Measurements from ENCODE around the gene PTCHD4.

Gene PTCHD4

DNA sequence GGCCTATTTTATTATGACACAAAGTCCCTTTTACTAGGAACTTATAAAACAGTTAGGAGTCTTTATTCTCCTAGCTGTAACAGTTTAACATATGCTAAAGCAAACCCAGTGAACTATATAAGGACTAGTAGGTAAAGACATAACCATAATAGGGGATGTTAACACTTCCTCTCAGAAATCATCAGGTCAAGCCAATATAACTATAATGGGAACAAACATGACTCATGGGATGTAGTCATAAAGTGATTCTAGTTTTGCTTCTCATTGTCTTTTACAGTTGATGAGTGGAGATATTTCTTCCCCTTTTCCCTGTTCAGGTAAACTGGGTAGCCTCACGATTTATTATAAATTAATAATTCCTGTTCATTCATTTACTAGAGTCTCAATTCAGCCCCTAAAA is 9.7 kb downstream of the PTCHD4 start:
- Histone ChIP-seq H3K27me3 (ENCODE audit: insufficient read depth, low read depth, severe bottlenecking) (no peaks in the 10 kb centered on the region), H3K4me3 (ENCODE audit: low read depth, low read length) (no peak overlapping the region), H3K36me3 (peaks cover 36% of the 10 kb centered on the region), H3K27ac (no peak overlapping the region), H3K9me3 (ENCODE audit: severe bottlenecking) (no peaks in the 10 kb centered on the region)
- DNase-seq = no peak
- TF ChIP-seq, protein P1, sequence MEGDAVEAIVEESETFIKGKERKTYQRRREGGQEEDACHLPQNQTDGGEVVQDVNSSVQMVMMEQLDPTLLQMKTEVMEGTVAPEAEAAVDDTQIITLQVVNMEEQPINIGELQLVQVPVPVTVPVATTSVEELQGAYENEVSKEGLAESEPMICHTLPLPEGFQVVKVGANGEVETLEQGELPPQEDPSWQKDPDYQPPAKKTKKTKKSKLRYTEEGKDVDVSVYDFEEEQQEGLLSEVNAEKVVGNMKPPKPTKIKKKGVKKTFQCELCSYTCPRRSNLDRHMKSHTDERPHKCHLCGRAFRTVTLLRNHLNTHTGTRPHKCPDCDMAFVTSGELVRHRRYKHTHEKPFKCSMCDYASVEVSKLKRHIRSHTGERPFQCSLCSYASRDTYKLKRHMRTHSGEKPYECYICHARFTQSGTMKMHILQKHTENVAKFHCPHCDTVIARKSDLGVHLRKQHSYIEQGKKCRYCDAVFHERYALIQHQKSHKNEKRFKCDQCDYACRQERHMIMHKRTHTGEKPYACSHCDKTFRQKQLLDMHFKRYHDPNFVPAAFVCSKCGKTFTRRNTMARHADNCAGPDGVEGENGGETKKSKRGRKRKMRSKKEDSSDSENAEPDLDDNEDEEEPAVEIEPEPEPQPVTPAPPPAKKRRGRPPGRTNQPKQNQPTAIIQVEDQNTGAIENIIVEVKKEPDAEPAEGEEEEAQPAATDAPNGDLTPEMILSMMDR (IDR thresholded peaks at IDR 0.05; ENCODE audit: low read depth, low read length) = no peak

DNA sequence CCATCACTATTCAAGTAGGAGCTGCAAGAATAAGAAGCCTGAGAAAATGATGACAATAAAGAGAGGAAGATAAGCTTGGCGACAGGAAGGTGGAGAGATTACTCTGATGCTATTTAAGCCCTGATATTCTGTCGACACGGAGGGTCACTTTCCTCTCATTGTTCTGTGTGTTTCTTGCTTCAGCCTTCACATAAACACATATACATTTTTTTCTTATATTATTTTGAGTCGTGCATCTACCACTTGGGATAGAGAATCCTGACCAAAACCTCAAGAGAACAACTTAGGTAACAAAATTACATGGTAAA is 10.5 kb downstream of the PTCHD4 start:
- H3K27ac ChIP-seq = no peak overlapping the region
- TF ChIP-seq, protein P1 (IDR thresholded peaks at IDR 0.05; ENCODE audit: low read depth, low read length) = no peak
- no peaks in the 10 kb centered on the region for H3K27me3 ChIP-seq (ENCODE audit: insufficient read depth, low read depth, severe bottlenecking)
- no peak overlapping the region for H3K4me3 ChIP-seq (ENCODE audit: low read depth, low read length)
- no peak for DNase-seq
- peaks cover 43% of the 10 kb centered on the region for H3K36me3 ChIP-seq
- H3K9me3 ChIP-seq (ENCODE audit: severe bottlenecking) = no peaks in the 10 kb centered on the region

DNA sequence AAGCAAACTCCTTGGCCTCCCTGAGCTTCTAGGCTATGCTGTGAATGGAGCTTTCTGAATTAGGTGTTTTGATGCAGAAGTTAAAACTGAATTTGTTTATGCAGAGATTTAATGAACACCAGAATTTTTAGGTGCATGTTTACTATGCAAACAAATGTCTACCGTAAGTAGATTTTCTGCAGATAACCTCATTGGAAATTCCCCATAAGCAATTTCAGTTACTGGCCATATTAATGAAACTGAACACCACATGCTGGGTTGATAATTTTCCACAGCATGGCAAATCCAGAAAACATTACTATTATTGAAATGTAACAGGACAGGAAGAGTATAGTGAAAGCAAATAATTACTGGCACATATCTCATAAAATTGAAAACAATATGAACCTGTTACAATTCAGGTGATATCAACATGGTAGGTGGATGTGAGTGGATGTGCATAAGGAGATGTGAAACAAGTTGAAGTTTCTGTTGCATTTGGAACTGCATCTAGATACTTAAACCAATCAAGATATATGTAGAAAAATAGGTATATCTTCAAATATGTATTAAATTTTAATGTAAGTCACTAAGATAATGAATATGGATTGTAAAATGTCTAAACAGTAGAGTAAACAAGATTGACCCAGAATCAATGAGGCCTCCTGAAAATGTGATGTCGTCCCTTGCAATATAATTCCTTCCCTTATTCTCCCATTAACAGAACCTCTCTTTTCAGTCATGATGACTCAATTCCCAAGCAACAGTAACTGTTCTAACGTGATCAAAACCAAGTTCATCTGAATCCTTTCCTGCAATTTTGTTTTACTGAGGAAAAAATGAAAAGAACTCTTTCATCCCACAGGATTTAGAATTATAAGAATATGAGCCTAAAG is 11.0 kb downstream of the PTCHD4 start:
- Histone ChIP-seq H3K27ac (no peak overlapping the region), H3K27me3 (ENCODE audit: insufficient read depth, low read depth, severe bottlenecking) (no peaks in the 10 kb centered on the region), H3K4me3 (ENCODE audit: low read depth, low read length) (no peak overlapping the region), H3K36me3 (peaks cover 45% of the 10 kb centered on the region), H3K9me3 (ENCODE audit: severe bottlenecking) (no peaks in the 10 kb centered on the region)
- DNase-seq = no peak
- TF ChIP-seq, protein P1 (IDR thresholded peaks at IDR 0.05; ENCODE audit: low read depth, low read length) = no peak

DNA sequence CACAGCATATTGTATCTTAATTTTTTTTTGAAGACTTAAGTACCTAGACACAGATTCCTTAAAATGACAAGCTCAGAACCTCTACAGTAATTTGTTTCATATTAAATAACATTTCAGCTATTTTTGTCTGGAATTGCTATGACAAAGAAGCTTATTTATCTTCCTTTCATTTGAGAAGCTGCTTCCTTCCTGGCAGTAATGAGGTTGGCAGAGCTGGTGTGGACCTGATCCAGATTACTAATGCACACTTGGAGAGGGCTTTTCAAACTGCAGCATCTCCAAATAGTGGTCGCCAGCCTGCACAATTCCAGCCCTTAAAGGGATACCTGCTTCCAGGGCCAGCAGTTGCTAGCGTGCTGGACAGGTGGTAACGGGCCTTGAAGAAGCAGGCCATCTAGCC is 12.1 kb downstream of the PTCHD4 start:
- peaks cover 53% of the 10 kb centered on the region for H3K36me3 ChIP-seq
- H3K27ac ChIP-seq = no peak overlapping the region
- no peaks in the 10 kb centered on the region for H3K9me3 ChIP-seq (ENCODE audit: severe bottlenecking)
- no peak for DNase-seq
- H3K27me3 ChIP-seq (ENCODE audit: insufficient read depth, low read depth, severe bottlenecking) = no peaks in the 10 kb centered on the region
- H3K4me3 ChIP-seq (ENCODE audit: low read depth, low read length) = no peak overlapping the region
- TF ChIP-seq, protein P1 (IDR thresholded peaks at IDR 0.05; ENCODE audit: low read depth, low read length) = no peak

DNA sequence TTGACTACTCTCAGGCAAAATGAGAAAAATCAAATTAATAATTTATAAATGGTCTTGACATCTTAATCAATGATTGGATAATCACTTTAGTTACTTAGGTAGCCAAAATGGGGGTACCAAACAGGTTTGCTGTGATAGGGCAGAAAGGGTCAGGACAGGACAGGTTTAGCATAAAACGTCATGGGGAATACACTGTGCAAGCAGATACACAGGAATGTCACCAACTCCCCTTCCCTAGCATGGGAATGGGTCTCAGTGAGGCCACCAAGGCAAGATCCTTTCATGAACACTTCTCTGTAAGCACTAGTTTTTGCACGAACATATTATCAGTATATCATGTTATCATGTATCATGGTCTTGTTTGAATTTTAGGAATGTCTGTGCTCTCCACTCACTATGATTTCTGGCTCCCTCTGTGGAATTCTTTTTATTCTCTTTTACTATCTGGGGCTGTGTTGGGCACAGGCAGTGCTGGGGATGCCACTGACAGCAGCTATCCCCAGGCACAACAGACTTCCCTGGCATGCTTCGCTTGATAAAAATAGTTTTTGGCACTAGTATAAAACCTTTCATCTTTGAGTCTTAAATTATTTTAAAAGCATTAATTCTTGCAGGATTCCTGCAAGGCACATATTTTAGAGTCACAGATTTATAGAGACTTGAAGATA is 18.3 kb downstream of the PTCHD4 start:
- no peak for DNase-seq
- no peak overlapping the region for H3K27ac ChIP-seq
- H3K27me3 ChIP-seq (ENCODE audit: insufficient read depth, low read depth, severe bottlenecking) = no peaks in the 10 kb centered on the region
- H3K9me3 ChIP-seq (ENCODE audit: severe bottlenecking) = no peaks in the 10 kb centered on the region
- TF ChIP-seq, protein P1 (IDR thresholded peaks at IDR 0.05; ENCODE audit: low read depth, low read length) = no peak
- H3K4me3 ChIP-seq (ENCODE audit: low read depth, low read length) = no peak overlapping the region
- H3K36me3 ChIP-seq = peaks cover 29% of the 10 kb centered on the region

Data from WERI-Rb-1 (cell line).